ENCODE data around the gene GASK1A. TPM values are rescaled to one million over a fixed set of nuclear protein-coding genes. Genes with fewer than 3 reads are reported as not detected.

The GASK1A gene
- total and polyA plus RNA-seq, 2 experiments from 2014 or later = 2.6 to 11.1 TPM

DNA sequence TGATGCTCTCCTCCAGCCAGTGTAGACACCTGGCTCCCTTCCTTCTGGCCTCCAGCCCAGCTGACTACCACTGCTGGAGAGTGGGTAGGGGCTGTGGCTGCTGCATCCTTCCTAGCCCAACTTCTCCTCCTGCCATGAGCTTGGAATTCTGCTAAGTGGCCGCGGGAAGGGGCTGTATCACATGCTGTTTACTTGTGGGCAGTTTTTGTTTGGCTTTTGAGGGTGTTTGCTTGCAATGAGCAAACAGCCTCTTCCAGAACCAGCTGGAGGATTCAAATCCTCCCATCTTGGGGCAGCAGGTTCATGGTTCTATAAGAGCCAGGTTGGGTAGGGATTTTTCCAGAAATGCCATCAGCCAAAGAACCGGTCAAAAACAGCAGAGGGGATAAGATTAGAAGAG lies 9.0 kb downstream of the GASK1A start:
- peaks cover 41% of the 10 kb centered on the region for H3K4me1 ChIP-seq (ENCODE audit: insufficient read depth)
- H2AFZ ChIP-seq = no peak overlapping the region
- H3K36me3 Mint-ChIP-seq (ENCODE audit: low read depth) = peaks cover 4% of the 10 kb centered on the region; the same call in 1 of the 3 replicates
- no peak for DNase-seq (ENCODE audit: low spot score)
- H3K27me3 ChIP-seq (ENCODE audit: insufficient read depth) = no peaks in the 10 kb centered on the region
- no peaks in the 10 kb centered on the region for H3F3A ChIP-seq (replicated peaks; ENCODE audit: low read depth)
- H4K20me1 ChIP-seq (replicated peaks; ENCODE audit: insufficient read depth) = no peaks in the 10 kb centered on the region
- no peak overlapping the region for H3K4me3 Mint-ChIP-seq
- peaks cover 10% of the 10 kb centered on the region for H3K27me3 Mint-ChIP-seq (ENCODE audit: insufficient read depth, low read depth, poor library complexity)
- no peak overlapping the region for H3K4me3 ChIP-seq
- H3K27ac ChIP-seq (ENCODE audit: low read depth) = no peak overlapping the region
- TF ChIP-seq, protein P1, sequence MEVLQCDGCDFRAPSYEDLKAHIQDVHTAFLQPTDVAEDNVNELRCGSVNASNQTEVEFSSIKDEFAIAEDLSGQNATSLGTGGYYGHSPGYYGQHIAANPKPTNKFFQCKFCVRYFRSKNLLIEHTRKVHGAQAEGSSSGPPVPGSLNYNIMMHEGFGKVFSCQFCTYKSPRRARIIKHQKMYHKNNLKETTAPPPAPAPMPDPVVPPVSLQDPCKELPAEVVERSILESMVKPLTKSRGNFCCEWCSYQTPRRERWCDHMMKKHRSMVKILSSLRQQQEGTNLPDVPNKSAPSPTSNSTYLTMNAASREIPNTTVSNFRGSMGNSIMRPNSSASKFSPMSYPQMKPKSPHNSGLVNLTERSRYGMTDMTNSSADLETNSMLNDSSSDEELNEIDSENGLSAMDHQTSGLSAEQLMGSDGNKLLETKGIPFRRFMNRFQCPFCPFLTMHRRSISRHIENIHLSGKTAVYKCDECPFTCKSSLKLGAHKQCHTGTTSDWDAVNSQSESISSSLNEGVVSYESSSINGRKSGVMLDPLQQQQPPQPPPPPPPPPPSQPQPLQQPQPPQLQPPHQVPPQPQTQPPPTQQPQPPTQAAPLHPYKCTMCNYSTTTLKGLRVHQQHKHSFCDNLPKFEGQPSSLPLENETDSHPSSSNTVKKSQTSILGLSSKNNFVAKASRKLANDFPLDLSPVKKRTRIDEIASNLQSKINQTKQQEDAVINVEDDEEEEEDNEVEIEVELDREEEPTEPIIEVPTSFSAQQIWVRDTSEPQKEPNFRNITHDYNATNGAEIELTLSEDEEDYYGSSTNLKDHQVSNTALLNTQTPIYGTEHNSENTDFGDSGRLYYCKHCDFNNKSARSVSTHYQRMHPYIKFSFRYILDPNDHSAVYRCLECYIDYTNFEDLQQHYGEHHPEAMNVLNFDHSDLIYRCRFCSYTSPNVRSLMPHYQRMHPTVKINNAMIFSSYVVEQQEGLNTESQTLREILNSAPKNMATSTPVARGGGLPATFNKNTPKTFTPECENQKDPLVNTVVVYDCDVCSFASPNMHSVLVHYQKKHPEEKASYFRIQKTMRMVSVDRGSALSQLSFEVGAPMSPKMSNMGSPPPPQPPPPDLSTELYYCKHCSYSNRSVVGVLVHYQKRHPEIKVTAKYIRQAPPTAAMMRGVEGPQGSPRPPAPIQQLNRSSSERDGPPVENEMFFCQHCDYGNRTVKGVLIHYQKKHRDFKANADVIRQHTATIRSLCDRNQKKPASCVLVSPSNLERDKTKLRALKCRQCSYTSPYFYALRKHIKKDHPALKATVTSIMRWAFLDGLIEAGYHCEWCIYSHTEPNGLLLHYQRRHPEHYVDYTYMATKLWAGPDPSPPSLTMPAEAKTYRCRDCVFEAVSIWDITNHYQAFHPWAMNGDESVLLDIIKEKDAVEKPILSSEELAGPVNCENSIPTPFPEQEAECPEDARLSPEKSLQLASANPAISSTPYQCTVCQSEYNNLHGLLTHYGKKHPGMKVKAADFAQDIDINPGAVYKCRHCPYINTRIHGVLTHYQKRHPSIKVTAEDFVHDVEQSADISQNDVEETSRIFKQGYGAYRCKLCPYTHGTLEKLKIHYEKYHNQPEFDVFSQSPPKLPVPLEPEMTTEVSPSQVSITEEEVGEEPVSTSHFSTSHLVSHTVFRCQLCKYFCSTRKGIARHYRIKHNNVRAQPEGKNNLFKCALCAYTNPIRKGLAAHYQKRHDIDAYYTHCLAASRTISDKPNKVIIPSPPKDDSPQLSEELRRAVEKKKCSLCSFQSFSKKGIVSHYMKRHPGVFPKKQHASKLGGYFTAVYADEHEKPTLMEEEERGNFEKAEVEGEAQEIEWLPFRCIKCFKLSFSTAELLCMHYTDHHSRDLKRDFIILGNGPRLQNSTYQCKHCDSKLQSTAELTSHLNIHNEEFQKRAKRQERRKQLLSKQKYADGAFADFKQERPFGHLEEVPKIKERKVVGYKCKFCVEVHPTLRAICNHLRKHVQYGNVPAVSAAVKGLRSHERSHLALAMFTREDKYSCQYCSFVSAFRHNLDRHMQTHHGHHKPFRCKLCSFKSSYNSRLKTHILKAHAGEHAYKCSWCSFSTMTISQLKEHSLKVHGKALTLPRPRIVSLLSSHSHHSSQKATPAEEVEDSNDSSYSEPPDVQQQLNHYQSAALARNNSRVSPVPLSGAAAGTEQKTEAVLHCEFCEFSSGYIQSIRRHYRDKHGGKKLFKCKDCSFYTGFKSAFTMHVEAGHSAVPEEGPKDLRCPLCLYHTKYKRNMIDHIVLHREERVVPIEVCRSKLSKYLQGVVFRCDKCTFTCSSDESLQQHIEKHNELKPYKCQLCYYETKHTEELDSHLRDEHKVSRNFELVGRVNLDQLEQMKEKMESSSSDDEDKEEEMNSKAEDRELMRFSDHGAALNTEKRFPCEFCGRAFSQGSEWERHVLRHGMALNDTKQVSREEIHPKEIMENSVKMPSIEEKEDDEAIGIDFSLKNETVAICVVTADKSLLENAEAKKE (CRISPR knock-in tag; IDR thresholded peaks at IDR 0.05) = no peak
- TF ChIP-seq, protein P2, sequence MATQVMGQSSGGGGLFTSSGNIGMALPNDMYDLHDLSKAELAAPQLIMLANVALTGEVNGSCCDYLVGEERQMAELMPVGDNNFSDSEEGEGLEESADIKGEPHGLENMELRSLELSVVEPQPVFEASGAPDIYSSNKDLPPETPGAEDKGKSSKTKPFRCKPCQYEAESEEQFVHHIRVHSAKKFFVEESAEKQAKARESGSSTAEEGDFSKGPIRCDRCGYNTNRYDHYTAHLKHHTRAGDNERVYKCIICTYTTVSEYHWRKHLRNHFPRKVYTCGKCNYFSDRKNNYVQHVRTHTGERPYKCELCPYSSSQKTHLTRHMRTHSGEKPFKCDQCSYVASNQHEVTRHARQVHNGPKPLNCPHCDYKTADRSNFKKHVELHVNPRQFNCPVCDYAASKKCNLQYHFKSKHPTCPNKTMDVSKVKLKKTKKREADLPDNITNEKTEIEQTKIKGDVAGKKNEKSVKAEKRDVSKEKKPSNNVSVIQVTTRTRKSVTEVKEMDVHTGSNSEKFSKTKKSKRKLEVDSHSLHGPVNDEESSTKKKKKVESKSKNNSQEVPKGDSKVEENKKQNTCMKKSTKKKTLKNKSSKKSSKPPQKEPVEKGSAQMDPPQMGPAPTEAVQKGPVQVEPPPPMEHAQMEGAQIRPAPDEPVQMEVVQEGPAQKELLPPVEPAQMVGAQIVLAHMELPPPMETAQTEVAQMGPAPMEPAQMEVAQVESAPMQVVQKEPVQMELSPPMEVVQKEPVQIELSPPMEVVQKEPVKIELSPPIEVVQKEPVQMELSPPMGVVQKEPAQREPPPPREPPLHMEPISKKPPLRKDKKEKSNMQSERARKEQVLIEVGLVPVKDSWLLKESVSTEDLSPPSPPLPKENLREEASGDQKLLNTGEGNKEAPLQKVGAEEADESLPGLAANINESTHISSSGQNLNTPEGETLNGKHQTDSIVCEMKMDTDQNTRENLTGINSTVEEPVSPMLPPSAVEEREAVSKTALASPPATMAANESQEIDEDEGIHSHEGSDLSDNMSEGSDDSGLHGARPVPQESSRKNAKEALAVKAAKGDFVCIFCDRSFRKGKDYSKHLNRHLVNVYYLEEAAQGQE (IDR thresholded peaks at IDR 0.05; ENCODE audit: unreplicated experiment) = no peak
- TF ChIP-seq EZH2 (IDR thresholded peaks at IDR 0.05; ENCODE audit: low read depth, unreplicated experiment) (no peak), EZH2phosphoT487 (IDR thresholded peaks at IDR 0.05; ENCODE audit: unreplicated experiment) (no peak), ZNF331 (CRISPR knock-in tag; IDR thresholded peaks at IDR 0.05; ENCODE audit: low read depth) (no peak), POLR2AphosphoS5 (IDR thresholded peaks at IDR 0.05; ENCODE audit: low read depth) (no peak), ZNF114 (CRISPR knock-in tag; IDR thresholded peaks at IDR 0.05) (no peak), JUNB (IDR thresholded peaks at IDR 0.05; ENCODE audit: unreplicated experiment) (no peak), STAT1 (IDR thresholded peaks at IDR 0.05; ENCODE audit: unreplicated experiment) (no peak), NANOG (IDR thresholded peaks at IDR 0.05; ENCODE audit: borderline replicate concordance) (no peak), CREB1 (CRISPR knock-in tag; IDR thresholded peaks at IDR 0.05; ENCODE audit: low read depth) (no peak)
- TF ChIP-seq, protein P3, sequence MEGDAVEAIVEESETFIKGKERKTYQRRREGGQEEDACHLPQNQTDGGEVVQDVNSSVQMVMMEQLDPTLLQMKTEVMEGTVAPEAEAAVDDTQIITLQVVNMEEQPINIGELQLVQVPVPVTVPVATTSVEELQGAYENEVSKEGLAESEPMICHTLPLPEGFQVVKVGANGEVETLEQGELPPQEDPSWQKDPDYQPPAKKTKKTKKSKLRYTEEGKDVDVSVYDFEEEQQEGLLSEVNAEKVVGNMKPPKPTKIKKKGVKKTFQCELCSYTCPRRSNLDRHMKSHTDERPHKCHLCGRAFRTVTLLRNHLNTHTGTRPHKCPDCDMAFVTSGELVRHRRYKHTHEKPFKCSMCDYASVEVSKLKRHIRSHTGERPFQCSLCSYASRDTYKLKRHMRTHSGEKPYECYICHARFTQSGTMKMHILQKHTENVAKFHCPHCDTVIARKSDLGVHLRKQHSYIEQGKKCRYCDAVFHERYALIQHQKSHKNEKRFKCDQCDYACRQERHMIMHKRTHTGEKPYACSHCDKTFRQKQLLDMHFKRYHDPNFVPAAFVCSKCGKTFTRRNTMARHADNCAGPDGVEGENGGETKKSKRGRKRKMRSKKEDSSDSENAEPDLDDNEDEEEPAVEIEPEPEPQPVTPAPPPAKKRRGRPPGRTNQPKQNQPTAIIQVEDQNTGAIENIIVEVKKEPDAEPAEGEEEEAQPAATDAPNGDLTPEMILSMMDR (conservative IDR thresholded peaks at IDR 0.05; ENCODE audit: low read depth in 2 of 2) = no peak
- TF ChIP-seq, protein P4, sequence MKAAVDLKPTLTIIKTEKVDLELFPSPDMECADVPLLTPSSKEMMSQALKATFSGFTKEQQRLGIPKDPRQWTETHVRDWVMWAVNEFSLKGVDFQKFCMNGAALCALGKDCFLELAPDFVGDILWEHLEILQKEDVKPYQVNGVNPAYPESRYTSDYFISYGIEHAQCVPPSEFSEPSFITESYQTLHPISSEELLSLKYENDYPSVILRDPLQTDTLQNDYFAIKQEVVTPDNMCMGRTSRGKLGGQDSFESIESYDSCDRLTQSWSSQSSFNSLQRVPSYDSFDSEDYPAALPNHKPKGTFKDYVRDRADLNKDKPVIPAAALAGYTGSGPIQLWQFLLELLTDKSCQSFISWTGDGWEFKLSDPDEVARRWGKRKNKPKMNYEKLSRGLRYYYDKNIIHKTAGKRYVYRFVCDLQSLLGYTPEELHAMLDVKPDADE (IDR thresholded peaks at IDR 0.05) = no peak
- H3K36me3 ChIP-seq (ENCODE audit: insufficient read depth) = no peaks in the 10 kb centered on the region
- H3K9me3 Mint-ChIP-seq = no peaks in the 10 kb centered on the region; the same call in 2 of the 3 replicates
- no peak overlapping the region for H3K27ac Mint-ChIP-seq
- H3K79me2 ChIP-seq (replicated peaks; ENCODE audit: insufficient read depth) = peaks cover 11% of the 10 kb centered on the region; the same call in 1 of the 2 replicates
- H3K9me2 ChIP-seq (ENCODE audit: insufficient read depth) = no peaks in the 10 kb centered on the region; the same call in 1 of the 2 replicates
- H3K4me1 Mint-ChIP-seq = peaks cover 65% of the 10 kb centered on the region
- no peak overlapping the region for H3K4me2 ChIP-seq
- no peak for ATAC-seq

Measured in GM23338 (cell line).